M059J (cell line): ENCODE data around the gene PIM3. TPM values are rescaled to one million over a fixed set of nuclear protein-coding genes. Genes with fewer than 3 reads are reported as not detected.
"Not testable (repeated sequence)": the region's sequence is repeated elsewhere in the genome, so short reads cannot be mapped to it uniquely, and the experiment has no call there.

Source experiments
- DNase-seq: peaks from one replicate; pipeline ENCODE4 v3.0.0-alpha.2; 2012; ENCODE audit warnings: low read depth
- total RNA-seq: library from RNA; depleted of rRNA; stranded (reverse); fragments of >200 nt; shearing (Covaris generic); gene quantifications from 2 replicates; pipeline ENCODE4 v1.2.3, GENCODE V29; 2014

PIM3 gene
- total RNA-seq, 1 experiment from 2014 or later: 44.2 TPM

GRCh38 chr22:49943405-49943765, 17.2 kb upstream of the PIM3 start:
- no peak for DNase-seq

GRCh38 chr22:49943771-49944398, 16.7 kb upstream of the PIM3 start:
- DNase-seq: no peak

DNA sequence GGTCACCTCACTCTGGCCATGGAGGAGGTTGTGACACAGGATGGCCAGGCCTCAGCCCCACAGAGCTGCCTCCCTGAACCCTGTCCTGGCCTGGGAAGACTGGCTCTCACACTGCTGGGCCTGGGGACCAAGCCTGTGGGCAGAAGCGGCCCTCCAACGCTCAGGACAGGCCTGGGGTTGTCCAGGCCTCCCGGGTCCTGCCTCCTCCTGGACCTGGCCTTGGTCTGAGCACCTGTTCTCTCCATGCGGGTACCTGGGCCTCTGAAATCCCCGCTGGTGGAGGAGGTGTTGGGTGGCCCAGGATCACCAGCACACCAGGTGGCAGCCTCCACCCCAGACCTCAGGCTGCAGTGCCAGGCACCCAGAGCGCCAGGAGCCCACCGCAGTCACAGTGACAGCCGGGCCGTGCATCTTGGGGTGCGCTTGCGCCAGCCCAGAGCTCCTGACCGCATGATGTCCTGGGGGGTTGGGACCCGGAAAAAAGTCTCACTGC, 16.1 kb upstream of the PIM3 start:
- DNase-seq: no peak

- not testable (repeated sequence) for DNase-seq
These were observed 15.4 kb upstream of the PIM3 start for GRCh38 chr22:49945042-49945794.

DNA sequence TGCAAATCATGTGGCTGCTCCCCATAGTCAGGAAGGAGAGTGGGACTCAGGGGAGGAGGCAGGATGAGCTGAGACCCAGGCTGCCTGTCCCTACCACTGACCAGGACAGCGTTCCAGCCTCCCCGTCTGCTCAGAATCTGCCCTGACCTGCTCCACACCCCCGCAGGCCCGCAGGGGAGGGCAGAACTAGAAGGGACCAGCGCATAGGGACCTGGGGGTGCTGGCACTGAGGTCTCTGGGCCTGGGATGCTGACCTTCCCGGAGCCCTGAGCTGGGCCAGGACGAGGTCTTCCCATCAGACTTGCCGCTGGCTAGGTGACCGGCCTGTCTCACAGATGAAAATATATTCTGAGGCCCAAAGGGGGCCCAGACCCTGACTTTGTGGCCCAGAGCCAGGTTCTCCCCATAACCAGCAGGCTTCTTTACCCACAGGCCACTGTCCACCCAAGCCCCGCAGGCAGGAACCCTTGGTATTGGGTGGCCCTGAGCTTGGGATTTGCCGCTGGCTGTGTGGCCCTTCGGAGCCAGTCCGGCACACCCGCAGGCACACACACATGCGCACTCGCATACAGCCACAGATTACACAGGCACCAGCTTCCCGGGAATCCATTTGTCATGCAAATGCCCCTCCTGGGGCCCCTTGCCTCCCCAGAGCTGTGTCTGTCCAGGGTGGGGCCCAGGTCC, 13.8 kb upstream of the PIM3 start:
- DNase-seq: no peak

- no peak for DNase-seq
These were observed 13.3 kb upstream of the PIM3 start for GRCh38 chr22:49947296-49947622.

- no peak for DNase-seq
These were observed 12.2 kb upstream of the PIM3 start for GRCh38 chr22:49948116-49948957.

- no peak for DNase-seq
These were observed 11.3 kb upstream of the PIM3 start for GRCh38 chr22:49948958-49949913.

GRCh38 chr22:49949914-49950292, 10.7 kb upstream of the PIM3 start:
- no peak for DNase-seq

DNA sequence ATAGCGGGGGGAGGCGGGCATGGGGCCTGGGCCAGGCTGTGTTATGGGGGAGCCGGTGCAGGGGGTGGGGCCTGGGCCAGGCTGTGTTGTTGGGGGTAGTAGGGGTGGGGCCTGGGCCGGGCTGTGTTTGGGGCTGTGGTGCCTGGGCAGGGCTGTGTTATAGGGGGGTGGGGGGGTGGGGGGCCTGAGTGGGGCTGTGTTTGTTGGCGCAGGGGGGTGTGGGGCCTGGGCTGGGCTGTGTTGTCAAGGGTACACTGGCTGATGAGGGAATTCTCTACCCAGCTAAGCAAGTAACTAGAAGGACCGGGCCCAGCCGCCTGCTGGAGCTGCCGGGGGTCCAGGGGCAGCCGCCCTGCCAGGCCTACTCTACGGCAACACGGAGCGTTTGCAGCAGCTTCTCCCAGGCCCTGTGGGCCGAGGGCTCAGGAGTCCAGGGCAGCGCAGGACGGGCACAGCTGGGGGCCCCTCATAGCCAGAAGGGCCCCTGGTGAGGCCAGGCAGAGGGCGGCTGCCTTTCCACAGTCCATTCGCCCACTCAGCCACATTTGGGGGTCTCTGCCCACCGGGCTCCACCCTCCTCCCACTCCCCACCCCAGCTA, 10.1 kb upstream of the PIM3 start:
- DNase-seq: no peak

- no peak for DNase-seq
These were observed 9.4 kb upstream of the PIM3 start for GRCh38 chr22:49951000-49951677.

DNA sequence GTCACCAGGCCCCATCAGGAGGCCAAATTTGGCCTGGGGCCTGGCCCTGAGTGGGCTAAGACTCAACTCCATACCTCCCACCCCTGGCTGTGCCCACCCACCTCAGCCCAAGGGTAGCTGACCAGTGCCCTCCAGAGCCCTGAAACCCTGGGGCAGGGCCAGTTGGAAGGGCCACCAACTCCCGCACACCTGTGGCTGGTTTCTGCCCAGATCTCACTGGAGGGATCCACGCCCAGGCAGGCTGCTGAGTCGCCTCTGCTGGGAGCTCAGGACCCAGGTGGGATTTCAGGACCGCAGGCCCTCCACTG, 8.9 kb upstream of the PIM3 start:
- DNase-seq: no peak

DNA sequence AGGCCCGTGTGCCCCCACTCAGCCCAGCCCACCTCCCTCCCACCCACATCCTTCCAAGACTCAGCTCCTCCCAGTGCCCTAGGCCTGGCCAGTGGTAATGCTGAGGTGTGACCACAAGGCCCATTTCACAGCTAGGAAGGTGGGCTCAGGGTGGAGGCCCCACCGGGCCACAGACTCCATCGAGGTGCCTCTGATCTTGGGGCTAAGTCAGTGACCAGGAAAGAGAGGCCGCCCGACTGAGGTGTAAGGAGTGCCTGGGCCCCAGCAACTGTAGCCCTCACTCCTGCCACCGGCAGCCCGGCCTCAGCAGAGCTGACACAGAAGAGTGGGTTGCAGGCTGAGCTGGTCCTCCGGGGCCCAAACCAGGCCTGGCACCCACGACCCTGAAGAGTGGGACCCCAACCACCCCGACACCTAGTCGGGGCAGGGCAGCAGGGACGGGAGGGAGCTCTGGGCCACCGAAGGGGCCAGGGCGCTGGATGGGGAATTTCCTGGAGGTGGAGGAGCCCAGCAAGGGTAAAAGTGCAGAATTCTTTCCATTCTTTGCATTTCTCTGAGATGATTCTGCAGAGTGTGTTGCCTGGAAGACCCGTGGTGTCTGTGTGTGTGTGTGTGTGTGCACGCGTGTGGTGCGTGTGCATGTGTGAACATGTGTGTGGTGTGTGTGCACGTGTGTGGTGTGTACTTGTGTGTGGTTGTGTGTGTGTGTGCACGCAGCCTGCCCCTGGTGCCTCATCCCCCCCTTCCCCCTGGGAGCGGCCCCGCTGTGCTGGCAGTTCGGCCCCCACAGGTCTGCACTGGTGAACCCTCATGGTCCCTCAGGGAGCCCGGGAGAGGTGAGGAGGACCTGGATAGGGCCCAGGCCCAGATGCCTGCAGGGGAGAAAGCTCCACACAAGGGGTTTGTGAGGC, 8.3 kb upstream of the PIM3 start:
- peak; percentile 78 for DNase-seq

DNA sequence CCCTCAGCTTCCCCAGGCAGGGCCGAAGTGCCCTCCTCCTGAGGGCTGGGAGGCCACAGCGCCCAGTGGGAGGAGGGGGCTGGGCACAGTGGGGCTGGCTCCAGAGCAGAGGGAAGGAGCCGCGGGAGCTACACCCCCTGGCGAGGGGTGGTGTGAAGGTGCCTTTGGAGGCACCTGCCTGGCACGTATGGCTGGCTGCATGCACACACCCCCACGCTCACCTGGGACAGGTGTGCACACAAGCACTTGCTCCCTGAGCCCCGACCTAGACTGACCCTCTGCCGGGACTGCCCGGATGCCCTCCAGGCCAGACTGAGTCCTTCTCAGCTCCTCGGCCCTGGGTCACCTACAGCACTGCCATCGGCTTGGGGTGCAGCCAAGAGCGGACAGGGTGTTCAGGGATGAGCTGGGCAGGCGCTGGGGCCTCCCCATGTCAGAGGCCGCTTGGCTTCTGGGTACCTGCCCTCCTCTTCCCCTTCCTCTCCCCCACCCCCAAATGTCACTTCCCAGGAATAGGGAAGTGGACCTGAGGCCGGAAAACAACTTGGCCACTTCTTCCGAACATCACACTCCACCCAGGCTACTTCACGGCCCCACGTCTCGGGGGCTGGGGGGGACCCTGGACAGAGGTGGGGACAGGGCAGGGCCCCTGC, 7.4 kb upstream of the PIM3 start:
- DNase-seq: no peak

DNA sequence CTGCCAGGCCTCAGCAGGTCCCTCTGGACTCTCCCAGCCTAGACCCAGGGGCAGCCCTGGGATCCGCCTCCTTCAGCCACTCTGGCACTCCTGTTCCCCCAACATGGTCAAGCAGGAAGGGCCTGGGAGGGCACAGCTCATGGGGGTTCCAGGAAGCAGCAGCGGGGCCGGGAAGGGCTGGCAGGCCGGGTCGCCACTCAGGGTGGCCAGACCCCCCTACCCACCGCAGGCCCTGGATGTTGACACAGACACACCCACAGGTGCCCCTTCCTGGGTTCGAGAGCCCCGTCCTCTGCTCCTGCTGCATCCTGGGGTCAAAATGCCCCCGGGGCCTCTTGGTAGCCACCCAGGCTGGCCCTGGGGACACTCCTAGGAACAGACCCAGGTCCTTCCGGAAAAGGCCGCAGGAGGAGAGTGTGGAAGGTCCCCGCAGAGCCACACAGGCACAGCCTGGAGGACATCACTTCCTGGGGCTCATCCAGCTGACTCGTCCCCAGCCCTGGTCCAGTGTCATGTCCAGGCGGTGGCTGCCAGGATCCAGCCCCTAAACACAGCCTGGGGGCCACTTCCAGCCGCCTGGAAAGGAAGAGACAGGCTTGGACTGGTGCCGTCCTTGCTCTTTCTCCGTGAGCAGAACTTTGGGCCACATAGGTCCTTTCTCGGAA, 6.8 kb upstream of the PIM3 start:
- DNase-seq: no peak

DNA sequence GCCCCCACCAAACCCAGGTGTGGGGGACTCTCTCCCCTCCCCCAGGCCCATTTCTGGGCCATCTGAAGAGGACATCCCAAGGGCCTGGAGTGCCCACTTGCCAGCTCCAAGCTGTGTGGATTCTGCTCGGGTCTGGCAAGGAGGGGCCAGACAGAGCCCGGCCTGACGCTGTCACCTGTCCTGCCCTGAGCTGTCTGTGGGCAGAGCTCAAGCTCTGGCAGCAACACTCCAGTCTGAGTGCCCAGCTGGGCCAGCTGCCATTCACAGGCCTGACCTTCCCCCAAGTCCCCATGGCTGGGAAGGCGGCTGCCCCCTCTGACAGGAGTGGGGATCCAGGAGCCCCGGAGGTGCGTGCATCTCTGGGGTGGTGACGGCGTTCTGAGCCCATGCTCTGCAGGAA, 6.2 kb upstream of the PIM3 start:
- no peak for DNase-seq

GRCh38 chr22:49954991-49955580, 5.5 kb upstream of the PIM3 start:
- DNase-seq: no peak
